KMS-11 (cell line): ENCODE results near the gene SLC25A41.
"Not testable (repeated sequence)": the region's sequence is repeated elsewhere in the genome, so short reads cannot be mapped to it uniquely, and the experiment has no call there.

Experiments
- H2AFZ ChIP-seq: fragments of 200-600 bp; sonication (generic); 2 replicates; pipeline ENCODE4 v1.6.1; 2016; ENCODE audit warnings: antibody characterized with exemption, mixed run types, low read depth
- H3K27ac ChIP-seq: fragments of 200-600 bp; sonication (generic); 2 replicates; pipeline ENCODE4 v1.6.1; 2016; ENCODE audit warnings: mild to moderate bottlenecking, mixed run types
- H3K27me3 ChIP-seq: fragments of 200-600 bp; sonication (generic); 2 replicates; pipeline ENCODE4 v1.6.1; 2017; ENCODE audit warnings: mild to moderate bottlenecking, low read depth, mixed run types, moderate library complexity; ENCODE audit not compliant: insufficient read depth
- H3K36me3 ChIP-seq: fragments of 200-600 bp; sonication (generic); 2 replicates; pipeline ENCODE4 v1.6.1; 2017; ENCODE audit warnings: mild to moderate bottlenecking, mixed run types; ENCODE audit not compliant: insufficient read depth
- H3K4me1 ChIP-seq: fragments of 200-600 bp; sonication (generic); 2 replicates; pipeline ENCODE4 v1.6.1; 2016; ENCODE audit warnings: mild to moderate bottlenecking, low read depth, mixed run types; ENCODE audit not compliant: poor library complexity, severe bottlenecking
- H3K4me2 ChIP-seq: fragments of 200-600 bp; sonication (generic); 2 replicates; pipeline ENCODE4 v1.7.0; 2016; ENCODE audit warnings: mild to moderate bottlenecking, mixed run types
- H3K4me3 ChIP-seq: fragments of 200-600 bp; sonication (generic); IDR thresholded peaks from 2 replicates; pipeline ENCODE4 v1.6.1; 2017; ENCODE audit warnings: low read depth, low read length, mixed read lengths; ENCODE audit not compliant: insufficient read depth
- H3K79me2 ChIP-seq: fragments of 200-600 bp; sonication (generic); 2 replicates; pipeline ENCODE4 v1.6.1; 2016; ENCODE audit warnings: low read depth, mixed run types; ENCODE audit not compliant: insufficient read depth
- H3K9ac ChIP-seq: fragments of 200-600 bp; sonication (generic); 2 replicates; pipeline ENCODE4 v1.6.1; 2016; ENCODE audit warnings: mild to moderate bottlenecking, mixed run types
- H4K20me1 ChIP-seq: fragments of 200-600 bp; sonication (generic); 2 replicates; pipeline ENCODE4 v1.6.1; 2016; ENCODE audit warnings: mild to moderate bottlenecking, mixed run types; ENCODE audit not compliant: insufficient read depth
- CTCF ChIP-seq: fragments of 200-600 bp; sonication (generic); conservative IDR thresholded peaks from 2 replicates; pipeline ENCODE4 v1.6.1; 2017; ENCODE audit warnings: low read depth, mild to moderate bottlenecking, antibody characterized with exemption, low read length, moderate library complexity, mixed read lengths

Gene SLC25A41

GRCh38 chr19:6431891-6432290 lies 1.7 kb downstream of the SLC25A41 start:
- H3K4me1 ChIP-seq: no peaks in the 10 kb centered on the region
- no peaks in the 10 kb centered on the region for H3K79me2 ChIP-seq
- H4K20me1 ChIP-seq: no peaks in the 10 kb centered on the region
- no peak overlapping the region for H3K27ac ChIP-seq
- no peak overlapping the region for H3K4me2 ChIP-seq
- H3K4me3 ChIP-seq: no peak overlapping the region
- H2AFZ ChIP-seq: no peak overlapping the region
- no peaks in the 10 kb centered on the region; the same call in 1 of the 2 replicates for H3K27me3 ChIP-seq
- no peak overlapping the region for H3K9ac ChIP-seq
- TF ChIP-seq CTCF: no peak
- H3K36me3 ChIP-seq: no peaks in the 10 kb centered on the region

GRCh38 chr19:6429419-6430221 lies 3.9 kb downstream of the SLC25A41 start:
- Histone ChIP-seq H3K9ac (no peak overlapping the region), H3K4me1 (peaks cover 6% of the 10 kb centered on the region), H3K4me2 (no peak overlapping the region), H3K79me2 (no peaks in the 10 kb centered on the region), H3K36me3 (no peaks in the 10 kb centered on the region), H3K27ac (no peak overlapping the region), H2AFZ (no peak overlapping the region), H4K20me1 (no peaks in the 10 kb centered on the region), H3K4me3 (no peak overlapping the region), H3K27me3 (no peaks in the 10 kb centered on the region; the same call in 1 of the 2 replicates)
- no peak for TF ChIP-seq CTCF

GRCh38 chr19:6428692-6429418 lies 4.7 kb downstream of the SLC25A41 start:
- not testable (repeated sequence) for H3K36me3 ChIP-seq, H3K79me2 ChIP-seq, H3K9ac ChIP-seq, H3K4me2 ChIP-seq, H2AFZ ChIP-seq, H3K27ac ChIP-seq, H3K27me3 ChIP-seq, H4K20me1 ChIP-seq, H3K4me1 ChIP-seq, H3K4me3 ChIP-seq

GRCh38 chr19:6427131-6427530 lies 6.4 kb downstream of the SLC25A41 start:
- Histone ChIP-seq H3K27me3 (no peaks in the 10 kb centered on the region; the same call in 1 of the 2 replicates), H3K4me3 (no peak overlapping the region), H3K27ac (no peak overlapping the region), H4K20me1 (peaks cover 14% of the 10 kb centered on the region), H3K4me2 (no peak overlapping the region), H3K4me1 (peaks cover 20% of the 10 kb centered on the region), H2AFZ (no peak overlapping the region), H3K36me3 (no peaks in the 10 kb centered on the region), H3K9ac (no peak overlapping the region), H3K79me2 (peaks cover 20% of the 10 kb centered on the region)
- TF ChIP-seq CTCF: no peak
